VCaP (cell line): Measurements from ENCODE around the gene TUBA4B.
A peak's percentile ranks its signal among the peaks of the same experiment; 100 is the strongest.

Experiments used
- H3K27ac ChIP-seq: fragments of 450-650 bp; 2 replicates; pipeline ENCODE4 v1.5.1; 2017
- CTCF ChIP-seq: fragments of 450-650 bp; conservative IDR thresholded peaks from 2 replicates; pipeline ENCODE4 v1.5.1; 2017; ENCODE audit warnings: mild to moderate bottlenecking, moderate library complexity

Gene TUBA4B

DNA sequence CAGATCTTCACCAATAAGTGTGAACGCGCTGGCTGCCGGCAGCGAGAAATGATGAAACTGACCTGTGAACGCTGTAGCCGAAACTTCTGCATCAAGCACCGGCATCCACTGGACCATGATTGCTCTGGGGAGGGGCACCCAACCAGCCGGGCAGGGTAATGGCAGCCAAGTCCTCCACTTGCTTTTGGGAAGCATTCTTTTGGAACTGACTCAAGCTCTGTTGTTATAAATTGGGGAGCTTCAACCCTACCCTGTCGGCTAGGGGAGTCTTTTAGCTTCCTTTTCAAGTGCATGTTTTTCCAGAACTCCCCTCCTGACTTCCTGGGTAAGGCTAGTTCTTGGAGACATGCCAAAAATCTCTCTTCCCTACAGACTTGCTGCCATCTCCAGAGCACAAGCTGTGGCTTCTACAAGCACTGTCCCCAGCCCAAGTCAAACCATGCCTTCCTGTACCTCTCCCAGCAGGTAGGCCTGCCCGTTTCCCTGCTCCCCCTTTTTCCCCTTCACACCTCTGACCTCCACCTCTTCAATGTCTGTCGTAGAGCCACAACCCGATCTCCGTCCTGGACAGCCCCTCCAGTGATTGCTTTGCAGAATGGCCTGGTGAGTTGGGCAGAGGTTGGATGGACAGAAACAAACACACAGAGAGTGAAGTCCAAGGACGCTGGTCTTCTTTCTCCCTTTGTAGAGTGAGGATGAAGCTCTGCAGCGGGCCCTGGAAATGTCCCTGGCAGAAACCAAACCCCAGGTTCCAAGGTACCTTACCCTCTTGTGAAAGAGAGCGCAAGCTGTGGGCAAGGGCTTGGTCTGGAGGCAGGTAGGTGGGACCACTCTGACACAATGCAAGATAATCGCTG lies 44.9 kb upstream of the TUBA4B start:
- TF ChIP-seq CTCF: no peak
- H3K27ac ChIP-seq: peak overlapping the region; percentile 89

DNA sequence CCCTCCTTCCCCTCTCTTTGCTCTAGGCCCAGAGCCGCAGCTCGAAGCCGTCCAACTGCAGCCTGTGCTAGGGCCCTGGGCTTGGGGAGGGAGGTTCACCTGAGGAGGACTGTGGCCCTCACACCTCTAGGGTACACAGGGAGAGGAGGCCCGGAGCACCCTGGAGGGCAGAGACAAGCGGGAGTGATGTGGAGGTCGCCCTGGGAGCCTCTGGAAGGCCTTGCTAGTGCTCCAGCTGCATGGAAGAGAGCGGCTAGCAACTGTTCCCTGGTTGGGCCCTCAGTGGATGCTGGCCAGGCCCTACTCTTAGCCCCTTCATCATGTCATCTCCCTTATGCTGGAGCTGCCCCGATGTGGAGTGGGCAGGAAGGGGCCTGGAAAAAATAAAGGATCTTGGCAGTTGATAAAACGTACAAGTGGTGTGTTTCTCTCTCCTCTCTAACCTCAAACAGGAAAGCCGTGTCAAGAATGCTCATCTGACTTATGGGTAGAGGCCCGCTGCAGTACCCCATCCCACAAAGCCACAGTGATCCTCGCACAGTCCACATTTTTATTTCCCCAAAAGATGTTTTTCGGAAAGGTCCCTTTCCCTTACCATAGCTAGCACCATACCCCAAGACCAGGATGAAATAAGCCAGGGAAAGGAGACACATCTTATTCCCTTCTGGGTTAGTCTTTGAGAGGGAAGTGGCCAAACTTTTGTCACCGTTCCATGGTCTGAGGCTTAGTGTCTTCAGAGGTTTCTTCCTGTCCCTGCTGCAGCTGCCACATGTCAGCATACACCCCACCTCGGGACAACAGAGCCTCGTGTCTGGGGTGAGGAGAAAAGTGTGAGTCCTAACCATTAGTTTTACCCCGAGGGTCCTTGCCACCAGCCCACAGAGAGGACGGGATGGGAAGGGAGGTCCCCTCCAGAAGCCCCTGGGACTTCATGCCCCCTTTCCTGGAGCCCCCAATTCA lies 43.5 kb upstream of the TUBA4B start:
- H3K27ac ChIP-seq: peak overlapping the region; percentile 89
- TF ChIP-seq CTCF: no peak

DNA sequence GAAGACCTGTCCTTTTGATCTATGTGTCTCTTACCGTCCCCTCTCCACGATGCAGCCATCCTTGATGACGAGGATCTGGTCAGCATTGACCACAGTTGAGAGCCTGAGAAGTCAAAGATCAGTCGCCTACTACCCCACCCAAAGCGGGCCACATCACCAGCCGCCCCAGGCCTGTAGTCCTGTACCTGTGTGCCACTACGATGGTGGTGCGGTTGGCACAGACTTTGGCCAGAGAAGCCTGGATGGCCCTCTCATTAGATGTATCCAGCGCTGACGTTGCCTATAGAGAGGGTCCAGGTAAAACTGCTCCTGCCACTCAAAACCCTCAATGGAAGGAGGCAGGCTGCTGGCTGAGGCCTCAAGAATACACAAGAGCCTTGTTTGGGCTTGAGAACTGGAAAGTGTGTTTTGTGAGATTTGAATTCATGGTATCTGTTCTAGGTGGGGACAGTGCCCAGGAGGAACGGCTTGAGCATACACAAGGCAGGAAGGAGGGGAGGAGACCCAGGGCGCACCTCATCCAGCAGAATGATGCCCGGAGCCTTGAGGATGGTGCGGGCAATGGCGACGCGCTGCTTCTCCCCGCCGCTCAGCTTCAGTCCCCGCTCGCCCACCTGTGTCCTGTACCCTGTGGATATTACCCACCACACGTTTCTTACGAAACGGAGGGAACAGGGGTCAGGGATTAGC lies 42.7 kb upstream of the TUBA4B start:
- no peak for TF ChIP-seq CTCF
- peak overlapping the region; percentile 9; the same call in 1 of the 2 replicates for H3K27ac ChIP-seq

DNA sequence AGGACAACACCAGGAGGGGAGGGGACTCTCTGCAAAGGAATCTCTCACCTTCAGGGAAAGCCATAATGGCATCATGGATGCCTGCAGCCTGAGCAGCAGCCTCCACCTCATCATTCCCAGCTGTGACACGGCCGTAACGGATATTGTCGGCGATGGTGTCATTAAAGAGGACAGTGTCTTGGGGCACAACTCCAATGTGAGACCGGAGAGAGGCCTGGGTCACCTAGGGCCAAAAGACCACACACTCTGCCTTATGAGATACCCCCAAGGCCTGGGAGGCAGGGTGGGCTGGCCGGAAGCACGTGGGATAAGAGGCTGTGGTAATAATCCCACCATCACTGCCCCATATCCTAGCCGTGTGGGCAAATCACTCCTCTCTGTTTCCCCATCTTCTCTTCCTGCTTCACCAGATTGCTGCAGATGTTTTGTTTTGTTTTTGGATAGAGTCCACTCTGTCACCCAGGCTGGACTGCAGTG lies 42.1 kb upstream of the TUBA4B start:
- TF ChIP-seq CTCF: no peak

GRCh38 chr2:219213026-219213415 lies 40.0 kb upstream of the TUBA4B start:
- TF ChIP-seq CTCF: no peak
- H3K27ac ChIP-seq: no peak overlapping the region

More for the DNA sequence above, 42.1 kb upstream of the TUBA4B start:
- H3K27ac ChIP-seq: peak overlapping the region; percentile 9; the same call in 1 of the 2 replicates

DNA sequence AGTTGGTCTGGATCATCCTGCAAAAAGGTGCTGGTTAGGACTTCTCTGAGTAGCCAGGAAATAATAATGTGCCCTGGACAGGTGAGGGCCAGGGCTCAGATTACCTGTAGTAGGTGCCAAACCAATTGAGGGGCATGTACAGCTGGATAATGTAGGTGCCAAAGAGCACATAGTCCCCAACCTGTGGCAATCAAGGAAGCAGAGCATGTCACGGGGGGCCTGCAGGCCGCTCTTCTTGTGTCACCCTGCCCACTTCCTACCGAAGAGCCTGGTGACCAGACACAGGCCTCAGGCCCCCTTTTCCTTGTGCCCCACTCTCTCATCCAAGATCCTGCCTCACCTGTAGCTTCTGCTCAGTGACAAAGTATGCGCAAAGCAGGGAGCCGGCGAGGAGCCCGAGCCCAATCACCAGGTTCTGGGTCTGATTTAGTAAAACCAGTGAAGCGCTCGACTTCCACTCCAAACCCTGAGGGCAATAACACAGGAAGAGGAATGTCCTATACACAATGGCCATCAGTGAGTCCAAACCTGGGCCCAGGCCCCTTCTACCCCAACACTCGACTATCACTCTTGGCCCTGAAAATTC lies 39.5 kb upstream of the TUBA4B start:
- no peak overlapping the region for H3K27ac ChIP-seq
- no peak for TF ChIP-seq CTCF
